ENCODE results near the gene PDGFC.

DNA sequence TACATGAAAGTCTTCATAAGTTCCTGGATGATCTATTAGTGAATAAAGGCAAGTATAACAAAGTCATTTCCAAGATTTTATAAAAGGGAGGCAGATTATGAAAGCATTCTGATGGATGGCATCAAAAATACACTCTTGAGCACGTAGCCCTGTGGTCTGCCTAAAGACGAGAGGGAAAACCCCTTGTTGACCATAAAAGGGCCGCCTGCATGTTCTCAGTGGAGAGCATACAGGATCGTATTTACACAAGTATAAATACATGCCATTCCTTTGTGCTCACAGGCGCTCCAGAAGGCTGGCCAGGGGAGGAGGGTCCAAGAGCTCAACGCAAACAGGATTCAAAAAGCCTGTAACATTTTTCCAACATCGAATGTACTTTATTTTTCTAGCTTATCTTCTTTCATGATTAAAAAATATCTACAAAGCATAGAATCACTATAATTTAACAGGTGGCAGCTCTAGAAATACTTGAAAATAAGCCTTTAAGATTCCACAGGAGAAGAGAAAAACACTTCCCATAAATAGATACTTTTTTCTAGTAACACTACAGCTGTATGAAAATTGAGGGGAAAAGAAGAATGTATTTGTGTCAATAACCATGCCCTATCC, 29.6 kb downstream of the PDGFC start:
- TF ChIP-seq, protein P1, sequence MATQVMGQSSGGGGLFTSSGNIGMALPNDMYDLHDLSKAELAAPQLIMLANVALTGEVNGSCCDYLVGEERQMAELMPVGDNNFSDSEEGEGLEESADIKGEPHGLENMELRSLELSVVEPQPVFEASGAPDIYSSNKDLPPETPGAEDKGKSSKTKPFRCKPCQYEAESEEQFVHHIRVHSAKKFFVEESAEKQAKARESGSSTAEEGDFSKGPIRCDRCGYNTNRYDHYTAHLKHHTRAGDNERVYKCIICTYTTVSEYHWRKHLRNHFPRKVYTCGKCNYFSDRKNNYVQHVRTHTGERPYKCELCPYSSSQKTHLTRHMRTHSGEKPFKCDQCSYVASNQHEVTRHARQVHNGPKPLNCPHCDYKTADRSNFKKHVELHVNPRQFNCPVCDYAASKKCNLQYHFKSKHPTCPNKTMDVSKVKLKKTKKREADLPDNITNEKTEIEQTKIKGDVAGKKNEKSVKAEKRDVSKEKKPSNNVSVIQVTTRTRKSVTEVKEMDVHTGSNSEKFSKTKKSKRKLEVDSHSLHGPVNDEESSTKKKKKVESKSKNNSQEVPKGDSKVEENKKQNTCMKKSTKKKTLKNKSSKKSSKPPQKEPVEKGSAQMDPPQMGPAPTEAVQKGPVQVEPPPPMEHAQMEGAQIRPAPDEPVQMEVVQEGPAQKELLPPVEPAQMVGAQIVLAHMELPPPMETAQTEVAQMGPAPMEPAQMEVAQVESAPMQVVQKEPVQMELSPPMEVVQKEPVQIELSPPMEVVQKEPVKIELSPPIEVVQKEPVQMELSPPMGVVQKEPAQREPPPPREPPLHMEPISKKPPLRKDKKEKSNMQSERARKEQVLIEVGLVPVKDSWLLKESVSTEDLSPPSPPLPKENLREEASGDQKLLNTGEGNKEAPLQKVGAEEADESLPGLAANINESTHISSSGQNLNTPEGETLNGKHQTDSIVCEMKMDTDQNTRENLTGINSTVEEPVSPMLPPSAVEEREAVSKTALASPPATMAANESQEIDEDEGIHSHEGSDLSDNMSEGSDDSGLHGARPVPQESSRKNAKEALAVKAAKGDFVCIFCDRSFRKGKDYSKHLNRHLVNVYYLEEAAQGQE (IDR thresholded peaks at IDR 0.05; ENCODE audit: borderline replicate concordance in 1 of 2, low read depth in 1 of 2, low read length in 2 of 2) = peak in 1 of 2 experiments; percentile 32; a peak in 1 of 4 replicates
- TF ChIP-seq ZNF24 (IDR thresholded peaks at IDR 0.05) = no peak
- no peak for TF ChIP-seq KDM5A (IDR thresholded peaks at IDR 0.05; ENCODE audit: borderline replicate concordance, low read length)
- TF ChIP-seq, protein P2, sequence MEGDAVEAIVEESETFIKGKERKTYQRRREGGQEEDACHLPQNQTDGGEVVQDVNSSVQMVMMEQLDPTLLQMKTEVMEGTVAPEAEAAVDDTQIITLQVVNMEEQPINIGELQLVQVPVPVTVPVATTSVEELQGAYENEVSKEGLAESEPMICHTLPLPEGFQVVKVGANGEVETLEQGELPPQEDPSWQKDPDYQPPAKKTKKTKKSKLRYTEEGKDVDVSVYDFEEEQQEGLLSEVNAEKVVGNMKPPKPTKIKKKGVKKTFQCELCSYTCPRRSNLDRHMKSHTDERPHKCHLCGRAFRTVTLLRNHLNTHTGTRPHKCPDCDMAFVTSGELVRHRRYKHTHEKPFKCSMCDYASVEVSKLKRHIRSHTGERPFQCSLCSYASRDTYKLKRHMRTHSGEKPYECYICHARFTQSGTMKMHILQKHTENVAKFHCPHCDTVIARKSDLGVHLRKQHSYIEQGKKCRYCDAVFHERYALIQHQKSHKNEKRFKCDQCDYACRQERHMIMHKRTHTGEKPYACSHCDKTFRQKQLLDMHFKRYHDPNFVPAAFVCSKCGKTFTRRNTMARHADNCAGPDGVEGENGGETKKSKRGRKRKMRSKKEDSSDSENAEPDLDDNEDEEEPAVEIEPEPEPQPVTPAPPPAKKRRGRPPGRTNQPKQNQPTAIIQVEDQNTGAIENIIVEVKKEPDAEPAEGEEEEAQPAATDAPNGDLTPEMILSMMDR (CRISPR knock-in tag; IDR thresholded peaks at IDR 0.05) = no peak

All from HepG2 (cell line).